OCI-LY3 (cell line): Measurements from ENCODE around the gene KLC1.

Experiments
- H2AFZ ChIP-seq: fragments of 200-600, 300-600 bp; shearing (Covaris generic); 2 replicates; pipeline ENCODE4 v1.6.0; 2014; ENCODE audit warnings: antibody characterized with exemption, low read depth, low read length
- H3K27ac ChIP-seq: fragments of 200-600, 300-600 bp; sonication (generic); 2 replicates; pipeline ENCODE4 v1.5.1; 2014; ENCODE audit warnings: mild to moderate bottlenecking, low read length, moderate library complexity, mixed read lengths
- H3K27me3 ChIP-seq: fragments of 200-600, 300-600 bp; sonication (generic); 2 replicates; pipeline ENCODE4 v1.6.1; 2014; ENCODE audit warnings: low read depth, low read length, mixed read lengths
- H3K36me3 ChIP-seq: fragments of 200-600, 300-600 bp; sonication (generic); replicated peaks from 2 replicates; pipeline ENCODE3; 2014; ENCODE audit warnings: low read depth, low read length, mixed read lengths
- H3K4me1 ChIP-seq: fragments of 300-600, 200-600 bp; sonication (generic); 2 replicates; pipeline ENCODE4 v1.6.1; 2014; ENCODE audit warnings: low read length, mixed read lengths
- H3K4me2 ChIP-seq: fragments of 200-600, 300-600 bp; sonication (generic); 2 replicates; pipeline ENCODE4 v1.6.1; 2014; ENCODE audit warnings: low read length, mixed read lengths
- H3K4me3 ChIP-seq: fragments of 300-600, 200-600 bp; sonication (generic); 2 replicates; pipeline ENCODE4 v1.5.1; 2014; ENCODE audit warnings: antibody characterized with exemption, mild to moderate bottlenecking, low read length, moderate library complexity
- H3K79me2 ChIP-seq: fragments of 300-600, 200-600 bp; shearing (Covaris generic); 2 replicates; pipeline ENCODE4 v1.6.1; 2014; ENCODE audit warnings: mild to moderate bottlenecking, low read length, mixed read lengths
- H3K9ac ChIP-seq: fragments of 300-600, 200-600 bp; shearing (Covaris generic); 2 replicates; pipeline ENCODE4 v1.6.0; 2014; ENCODE audit warnings: mild to moderate bottlenecking, low read length, moderate library complexity
- H3K9me3 ChIP-seq: fragments of 200-600, 300-600 bp; shearing (Covaris generic); 2 replicates; pipeline ENCODE4 v1.6.1; 2014; ENCODE audit warnings: low read length, mixed read lengths; ENCODE audit not compliant: insufficient read depth
- H4K20me1 ChIP-seq: fragments of 200-600, 300-600 bp; sonication (generic); 2 replicates; pipeline ENCODE4 v1.6.1; 2016; ENCODE audit warnings: low read length, mixed read lengths; ENCODE audit not compliant: insufficient read depth
- CTCF ChIP-seq: fragments of 200-600, 300-600 bp; sonication (generic); IDR thresholded peaks from 2 replicates; pipeline ENCODE4 v1.5.1; 2014; ENCODE audit warnings: antibody characterized with exemption, low read length, low read depth
- EZH2phosphoT487 ChIP-seq: fragments of 200-600 bp; shearing (Covaris generic); IDR thresholded peaks from 2 replicates; pipeline ENCODE4 v1.6.1; 2018; ENCODE audit warnings: antibody characterized with exemption, mixed run types, low read depth

KLC1 gene

GRCh38 chr14:103680491-103681231 is 51.6 kb downstream of the KLC1 start:
- Histone ChIP-seq H3K4me1 (peaks cover 12% of the 10 kb centered on the region), H3K27me3 (no peaks in the 10 kb centered on the region), H3K36me3 (peaks cover 43% of the 10 kb centered on the region), H3K9ac (no peak overlapping the region), H3K4me3 (no peak overlapping the region), H3K4me2 (no peak overlapping the region), H3K27ac (no peak overlapping the region), H4K20me1 (no peaks in the 10 kb centered on the region), H3K9me3 (no peaks in the 10 kb centered on the region), H3K79me2 (no peaks in the 10 kb centered on the region), H2AFZ (no peak overlapping the region)
- TF ChIP-seq CTCF (no peak), EZH2phosphoT487 (no peak)

DNA sequence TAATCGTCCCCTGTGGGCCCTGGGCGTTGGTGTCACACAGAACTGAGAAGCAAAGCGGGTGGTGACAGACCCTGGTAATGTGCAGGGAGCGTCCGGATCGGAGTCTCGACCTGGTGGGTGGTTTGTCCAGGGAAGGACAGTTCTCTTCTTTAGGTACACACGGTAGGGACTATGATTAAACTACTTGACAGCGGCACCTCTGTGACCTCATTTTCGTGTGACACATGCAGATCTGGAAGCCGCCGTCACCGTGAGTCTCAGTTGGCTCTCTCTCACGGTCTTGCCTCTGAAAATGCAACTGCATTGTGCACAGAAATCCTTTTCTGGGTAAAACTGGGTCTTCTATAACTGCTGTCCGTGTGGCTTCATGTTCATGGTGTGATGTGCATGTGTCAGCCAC is 54.1 kb downstream of the KLC1 start:
- Histone ChIP-seq H3K79me2 (no peaks in the 10 kb centered on the region), H3K4me1 (peaks cover 12% of the 10 kb centered on the region), H3K4me2 (no peak overlapping the region), H3K9ac (no peak overlapping the region), H3K9me3 (no peaks in the 10 kb centered on the region), H3K27ac (no peak overlapping the region), H3K4me3 (no peak overlapping the region), H3K36me3 (peaks cover 50% of the 10 kb centered on the region), H3K27me3 (no peaks in the 10 kb centered on the region), H4K20me1 (no peaks in the 10 kb centered on the region), H2AFZ (no peak overlapping the region)
- TF ChIP-seq EZH2phosphoT487: no peak
- TF ChIP-seq CTCF: no peak

GRCh38 chr14:103684471-103684870 is 55.5 kb downstream of the KLC1 start:
- TF ChIP-seq CTCF (no peak), EZH2phosphoT487 (no peak)

GRCh38 chr14:103684871-103685270 is 55.9 kb downstream of the KLC1 start:
- no peak overlapping the region for H3K9ac ChIP-seq
- H4K20me1 ChIP-seq: no peaks in the 10 kb centered on the region
- peaks cover 16% of the 10 kb centered on the region for H3K4me1 ChIP-seq
- H3K36me3 ChIP-seq: peaks cover 52% of the 10 kb centered on the region
- H3K4me2 ChIP-seq: no peak overlapping the region
- no peak overlapping the region for H3K27ac ChIP-seq
- H3K9me3 ChIP-seq: no peaks in the 10 kb centered on the region
- no peak overlapping the region for H2AFZ ChIP-seq
- no peaks in the 10 kb centered on the region for H3K79me2 ChIP-seq
- TF ChIP-seq CTCF (no peak), EZH2phosphoT487 (no peak)
- no peak overlapping the region for H3K4me3 ChIP-seq
- H3K27me3 ChIP-seq: no peaks in the 10 kb centered on the region

More at GRCh38 chr14:103684471-103684870, 55.5 kb downstream of the KLC1 start:
- no peak overlapping the region for H3K27ac ChIP-seq
- no peaks in the 10 kb centered on the region for H3K79me2 ChIP-seq
- H4K20me1 ChIP-seq: no peaks in the 10 kb centered on the region
- H3K4me2 ChIP-seq: no peak overlapping the region
- H3K9ac ChIP-seq: no peak overlapping the region
- no peaks in the 10 kb centered on the region for H3K27me3 ChIP-seq
- peaks cover 16% of the 10 kb centered on the region for H3K4me1 ChIP-seq
- H2AFZ ChIP-seq: no peak overlapping the region
- H3K4me3 ChIP-seq: no peak overlapping the region
- no peaks in the 10 kb centered on the region for H3K9me3 ChIP-seq
- peaks cover 55% of the 10 kb centered on the region for H3K36me3 ChIP-seq
